GM19035 (cell line): ENCODE measurements around the gene SH3RF2.
"Not testable (repeated sequence)": the region's sequence is repeated elsewhere in the genome, so short reads cannot be mapped to it uniquely, and the experiment has no call there.

Experiments
- ATAC-seq: cut with Tn5 transposase; IDR thresholded peaks from one replicate; pipeline ENCODE4 v1.9.1; 2021; ENCODE audit not compliant: unreplicated experiment

Gene SH3RF2

DNA sequence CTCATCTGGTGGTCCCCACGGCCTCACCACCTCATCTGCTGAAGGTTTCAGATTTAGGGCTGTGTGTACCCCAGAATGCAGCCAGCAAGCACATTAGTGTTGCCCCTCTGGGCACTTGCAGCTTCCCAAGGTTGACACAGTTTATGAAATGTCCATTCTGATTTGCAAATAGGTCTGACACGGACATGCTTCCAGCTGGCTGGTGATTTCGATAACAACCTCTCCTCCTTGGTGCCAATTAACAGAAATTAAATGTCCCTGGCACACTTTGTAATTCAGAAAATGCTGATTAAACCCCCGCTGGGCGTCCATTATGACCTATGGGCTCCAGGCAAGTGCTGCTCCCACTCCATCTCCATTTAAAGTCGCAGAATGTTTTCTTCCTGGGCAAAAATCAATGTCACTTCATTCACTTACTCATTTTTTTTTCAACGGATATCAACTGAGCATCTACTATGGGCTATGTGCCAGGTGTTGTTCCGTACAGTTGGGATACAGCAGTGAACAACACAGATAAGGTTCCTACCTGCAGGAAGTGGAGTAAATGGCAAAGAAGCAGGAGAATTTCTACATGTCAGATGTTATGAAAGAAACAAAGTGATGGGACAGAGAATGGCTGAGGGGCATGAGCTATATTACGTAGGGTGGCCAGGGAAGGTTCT, 137.0 kb downstream of the SH3RF2 start:
- no peak for ATAC-seq

DNA sequence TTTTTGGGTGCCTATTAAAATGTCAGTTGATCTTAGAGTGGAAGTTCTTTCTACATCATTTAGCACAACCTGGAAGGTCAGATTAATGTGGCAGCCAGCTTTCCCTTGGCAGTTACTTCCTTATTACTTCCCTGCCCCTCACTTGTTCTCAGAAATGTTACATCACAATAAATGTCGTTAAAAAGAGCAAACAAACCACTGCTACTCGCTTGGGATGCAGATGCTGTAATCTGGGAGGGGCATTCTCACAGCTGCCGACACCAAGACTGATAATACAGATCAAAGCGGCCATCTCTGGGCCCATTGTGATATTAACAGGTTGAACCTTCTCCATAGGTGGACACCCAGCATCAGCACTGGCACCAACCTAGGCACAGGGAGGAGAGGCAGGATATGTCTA, 139.7 kb downstream of the SH3RF2 start:
- ATAC-seq, result no peak

DNA sequence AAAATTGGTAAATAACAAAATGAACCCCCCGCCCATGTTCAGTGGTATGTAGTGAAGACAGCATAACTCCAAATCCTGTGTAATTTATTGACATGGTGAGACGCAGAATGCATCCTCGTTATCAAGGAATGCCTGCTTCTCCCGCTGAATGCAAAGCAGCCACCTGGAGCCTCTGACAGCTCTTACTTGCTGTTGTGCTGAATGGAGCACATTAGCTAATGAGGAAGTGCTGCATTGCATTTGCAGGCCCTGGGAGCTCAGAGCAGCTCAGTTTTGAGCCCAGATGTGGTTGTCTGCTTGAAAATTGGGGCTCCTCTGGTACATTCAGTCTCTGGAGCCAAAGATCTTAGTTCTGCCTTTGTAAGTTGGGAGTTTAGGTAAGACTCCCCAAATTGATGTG, 140.1 kb downstream of the SH3RF2 start:
- ATAC-seq, result no peak

DNA sequence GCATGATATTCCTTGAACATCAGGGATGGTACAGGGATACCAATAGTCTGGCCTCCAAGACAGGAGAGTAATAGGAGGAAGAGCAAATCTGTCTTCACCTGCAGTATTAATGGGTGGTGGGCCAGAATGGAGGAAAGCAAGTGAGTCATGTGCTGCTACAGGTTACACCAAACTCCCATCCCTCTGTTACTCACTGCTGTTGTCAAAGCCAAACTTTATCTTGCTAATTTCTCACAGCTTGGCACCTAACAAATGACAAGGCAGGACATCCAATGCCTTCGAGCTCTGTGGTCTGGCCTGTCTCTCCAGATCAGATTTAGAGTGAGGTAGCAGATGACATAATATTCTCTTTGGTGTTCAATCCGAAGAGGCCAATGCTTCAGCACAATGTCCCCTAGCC, 142.2 kb downstream of the SH3RF2 start:
- no peak for ATAC-seq

DNA sequence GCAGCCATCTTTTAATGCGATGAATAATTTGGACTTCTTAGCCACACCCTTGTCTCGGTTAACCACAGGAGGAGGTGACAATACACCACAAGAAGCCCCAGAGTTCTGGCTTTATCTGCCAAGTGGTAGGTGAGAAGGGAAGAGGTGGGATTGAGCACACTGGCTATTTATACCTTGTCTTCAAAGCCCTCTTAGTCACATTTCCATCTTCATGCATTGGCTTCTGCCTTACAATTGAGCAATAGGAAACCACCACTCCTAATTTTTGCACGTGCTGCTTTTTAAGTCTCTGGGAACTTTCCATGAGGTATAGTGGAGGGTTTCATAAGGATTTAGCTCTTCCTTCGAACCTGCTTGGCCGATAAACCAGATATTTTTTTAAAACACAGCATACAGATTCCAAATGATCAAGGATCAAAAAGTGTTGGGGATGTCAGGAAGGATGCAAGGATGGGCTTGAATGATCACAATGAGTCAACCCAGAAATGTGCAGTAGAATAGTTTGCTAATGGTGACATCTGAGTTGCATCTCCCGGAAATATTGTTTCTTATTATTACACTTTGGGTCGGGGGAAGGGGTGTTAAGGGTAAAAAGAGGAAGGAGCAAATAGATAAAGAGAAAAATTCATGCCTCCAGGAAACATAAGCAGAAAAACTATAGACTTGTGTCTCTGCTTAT, 143.5 kb downstream of the SH3RF2 start:
- ATAC-seq, result no peak

DNA sequence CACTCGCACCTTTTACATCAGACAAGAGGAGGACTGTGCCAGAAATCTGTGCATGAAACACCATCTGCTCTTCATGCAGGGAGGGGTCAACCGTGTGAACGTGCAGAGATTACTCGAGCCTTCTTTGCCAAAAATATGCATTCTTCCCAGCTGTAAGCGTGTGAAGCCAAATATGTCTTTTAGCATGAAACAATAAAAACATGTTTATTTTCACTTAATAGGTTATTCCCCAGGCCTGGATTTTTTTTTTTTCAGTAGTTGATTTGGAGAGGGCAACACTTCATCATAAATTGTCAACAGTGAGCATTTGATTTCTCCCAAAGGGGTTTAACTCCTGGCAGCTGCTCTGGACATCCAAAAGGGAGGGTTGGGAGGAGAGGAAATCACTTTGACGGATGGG, 145.2 kb downstream of the SH3RF2 start:
- ATAC-seq, result no peak

DNA sequence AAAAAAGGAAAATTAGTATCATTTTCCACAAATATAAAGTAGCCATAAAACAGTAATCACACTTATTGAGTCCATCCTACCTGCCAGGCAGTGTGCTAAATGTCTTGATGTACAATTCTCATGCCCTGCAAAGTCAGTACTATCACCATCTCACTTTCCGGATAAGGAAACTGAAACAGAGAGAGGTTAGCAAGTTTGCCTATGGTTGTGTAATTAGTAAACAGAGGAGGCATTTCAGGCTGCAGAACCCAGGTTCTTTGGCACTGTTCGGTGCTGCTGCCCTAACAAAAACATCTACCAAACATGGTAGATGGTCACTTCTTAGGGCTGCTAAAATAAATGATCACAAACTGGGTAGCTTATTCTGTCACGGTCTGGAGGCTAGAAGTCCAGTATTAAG, 146.4 kb downstream of the SH3RF2 start:
- ATAC-seq, result peak; percentile 97

DNA sequence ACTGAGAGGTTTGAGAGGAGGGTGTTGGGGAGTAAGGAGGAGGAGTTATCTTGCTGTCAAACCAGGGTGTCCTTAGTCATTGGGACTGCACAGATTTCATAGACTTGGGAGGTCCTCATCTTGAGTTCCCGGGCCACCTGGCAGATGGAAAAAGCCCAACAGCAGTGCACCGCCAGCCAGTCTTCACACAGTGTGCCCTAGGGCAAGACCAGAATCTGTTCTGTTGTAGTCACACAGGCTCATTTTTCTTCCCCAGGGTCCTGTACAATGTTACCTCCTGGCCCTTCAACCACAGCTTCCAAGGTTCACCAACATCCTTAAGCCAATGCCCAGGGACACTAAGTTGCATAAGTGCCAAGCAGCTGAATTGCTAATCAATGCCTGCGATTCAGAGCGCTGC, 148.0 kb downstream of the SH3RF2 start:
- ATAC-seq, result no peak

DNA sequence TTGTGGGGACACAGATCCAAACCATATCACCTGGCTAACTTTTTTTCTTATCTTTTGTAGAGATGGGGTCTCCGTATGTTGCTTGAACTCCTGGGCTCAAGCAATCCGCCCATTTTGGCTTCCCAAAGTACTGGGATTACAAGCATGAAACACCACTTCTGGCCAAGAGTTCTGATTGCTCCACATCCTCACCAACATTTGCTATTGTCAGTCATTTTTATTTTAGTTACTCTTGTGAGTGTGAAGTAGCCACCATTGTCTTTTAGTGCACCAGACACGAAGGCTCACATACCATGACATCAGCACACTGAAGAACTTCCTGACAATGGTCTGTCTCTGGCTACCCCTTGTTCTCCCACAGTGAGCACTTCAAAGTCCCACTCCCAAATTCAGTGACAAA, 151.7 kb downstream of the SH3RF2 start:
- no peak for ATAC-seq

DNA sequence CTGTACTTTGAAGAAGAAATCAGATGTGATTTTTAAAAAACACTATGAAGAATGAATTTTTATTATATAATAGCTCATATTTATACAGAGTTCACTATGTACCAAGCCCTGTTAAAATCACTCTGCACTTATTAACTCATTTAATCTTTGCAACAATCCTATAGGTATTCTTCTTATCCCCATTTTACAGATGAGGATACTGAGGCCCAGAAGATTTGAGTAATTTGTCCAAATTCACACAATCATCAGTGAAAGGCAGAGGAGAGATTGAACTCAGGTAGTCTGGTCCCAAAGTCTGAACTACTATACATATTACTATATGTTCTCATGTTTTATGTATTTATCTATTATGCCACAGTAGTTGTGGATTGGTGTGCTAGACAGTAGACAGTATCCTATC, 152.9 kb downstream of the SH3RF2 start:
- no peak for ATAC-seq

DNA sequence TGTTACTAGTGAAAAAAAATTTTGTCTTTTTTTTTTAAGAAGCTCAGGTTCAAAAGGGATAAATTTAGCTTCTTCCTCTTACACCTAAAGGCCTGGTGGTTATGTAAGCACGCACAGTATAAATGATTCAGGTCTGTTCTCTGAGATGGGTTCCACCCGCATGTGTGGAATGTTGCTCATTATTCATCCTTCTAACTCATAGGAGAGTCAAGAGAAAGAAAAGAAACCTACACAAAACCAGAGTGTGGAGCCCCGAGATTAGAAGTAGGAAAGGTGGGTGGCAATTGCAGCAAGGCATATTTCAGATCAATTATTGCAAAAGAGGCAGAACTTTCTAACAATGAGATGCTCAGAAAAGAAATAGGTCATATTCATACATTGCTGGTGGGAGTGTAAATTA, 155.5 kb downstream of the SH3RF2 start:
- no peak for ATAC-seq

DNA sequence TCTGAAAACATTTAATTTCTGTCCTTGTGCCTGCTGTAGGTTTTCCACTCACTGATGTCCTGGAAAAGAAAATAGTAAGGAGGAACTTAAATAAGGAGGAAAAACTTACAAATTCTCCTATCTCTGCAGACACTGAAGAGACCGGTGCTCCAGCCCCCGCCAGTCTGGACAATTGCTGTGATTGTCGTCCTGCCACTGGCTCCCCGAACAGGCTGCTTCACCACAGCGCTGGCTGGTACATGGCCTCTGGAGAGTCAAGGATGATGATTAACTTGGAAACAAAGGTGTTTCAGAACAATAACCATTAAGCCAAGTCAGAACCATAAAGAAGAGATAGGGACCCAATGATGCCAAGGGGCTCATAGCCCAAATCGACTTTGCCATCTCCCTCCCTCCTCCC, 161.7 kb downstream of the SH3RF2 start:
- no peak for ATAC-seq

DNA sequence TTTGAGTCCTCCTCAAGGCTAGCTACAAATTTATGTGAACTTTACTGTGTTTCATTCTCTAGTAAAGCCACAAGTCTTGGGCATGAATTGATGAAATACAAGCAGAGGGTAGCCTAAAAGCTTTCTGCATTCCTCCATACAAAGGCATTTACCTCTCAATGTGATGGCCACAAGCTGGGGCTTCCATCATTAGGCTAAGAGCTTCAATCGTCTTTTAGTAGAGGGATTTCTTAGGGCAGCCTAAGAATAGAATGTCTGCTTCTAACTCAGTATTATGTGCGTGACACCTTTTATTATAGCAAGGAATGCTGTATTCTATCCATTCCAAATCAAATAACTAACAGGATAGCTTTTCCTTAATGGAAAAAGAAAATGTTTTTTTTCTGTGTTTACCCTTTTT, 165.3 kb downstream of the SH3RF2 start:
- no peak for ATAC-seq

DNA sequence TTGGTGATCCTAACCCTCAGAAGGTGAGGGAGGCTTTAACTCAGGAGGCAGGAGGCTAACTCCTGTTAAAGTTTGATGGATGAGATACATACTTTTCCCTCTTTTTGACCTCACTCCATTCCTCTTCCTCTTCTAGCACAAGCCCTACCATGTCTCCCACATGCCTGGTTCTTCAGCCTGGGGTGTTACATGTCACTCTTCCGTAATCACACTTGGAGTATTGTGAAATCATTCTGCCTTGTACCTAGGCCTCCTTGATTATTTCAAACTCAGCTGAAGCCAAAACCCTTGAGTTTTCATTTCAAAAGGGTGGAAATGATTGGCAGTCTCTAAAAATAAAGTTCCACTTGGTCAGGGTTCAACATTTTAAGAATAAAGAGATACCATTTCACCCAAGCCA, 167.2 kb downstream of the SH3RF2 start:
- ATAC-seq, result no peak

DNA sequence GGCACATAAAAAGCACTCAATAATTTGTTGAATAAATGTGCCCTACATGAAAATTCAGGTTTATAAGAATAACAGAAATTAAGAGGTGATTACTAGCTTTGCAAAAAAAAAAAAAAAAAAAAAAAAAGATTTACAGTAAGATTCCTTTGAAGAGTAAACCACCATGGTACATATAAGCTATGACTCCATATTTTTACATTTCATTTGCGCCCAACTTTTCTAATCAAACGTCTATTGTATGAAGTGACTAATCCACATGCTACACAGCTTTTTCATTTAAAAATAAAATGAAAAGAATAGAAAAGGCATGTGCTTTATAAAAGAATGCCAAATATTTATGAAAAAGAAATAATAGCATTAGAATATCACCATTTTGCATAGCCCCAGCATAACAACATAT, 169.1 kb downstream of the SH3RF2 start, which contains the start of gene PLAC8L1:
Gene PLAC8L1 (minus strand): TSS at position 101 of the 400 bp plus-strand sequence. CDS start 1,266 bp downstream, outside the sequence.
- ATAC-seq, result no peak

DNA sequence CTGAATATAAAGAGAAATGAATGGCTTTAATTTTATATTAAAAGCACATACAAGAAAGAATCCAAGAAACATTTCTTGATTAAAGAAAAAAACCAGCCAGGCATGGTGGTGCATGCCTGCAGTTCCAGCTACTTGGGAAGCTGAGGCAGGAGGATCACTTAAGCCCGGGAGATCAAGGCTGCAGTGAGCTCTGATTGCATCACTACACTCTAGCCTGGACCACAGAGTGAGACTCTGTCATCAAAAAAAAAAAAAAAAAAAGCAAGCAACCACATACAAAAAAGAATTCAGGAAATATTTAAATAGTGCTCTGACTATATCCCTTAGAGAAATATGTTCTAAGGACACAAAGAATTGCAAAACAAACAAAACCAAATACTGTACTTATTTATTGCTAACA, 171.5 kb downstream of the SH3RF2 start:
- ATAC-seq, result no peak

DNA sequence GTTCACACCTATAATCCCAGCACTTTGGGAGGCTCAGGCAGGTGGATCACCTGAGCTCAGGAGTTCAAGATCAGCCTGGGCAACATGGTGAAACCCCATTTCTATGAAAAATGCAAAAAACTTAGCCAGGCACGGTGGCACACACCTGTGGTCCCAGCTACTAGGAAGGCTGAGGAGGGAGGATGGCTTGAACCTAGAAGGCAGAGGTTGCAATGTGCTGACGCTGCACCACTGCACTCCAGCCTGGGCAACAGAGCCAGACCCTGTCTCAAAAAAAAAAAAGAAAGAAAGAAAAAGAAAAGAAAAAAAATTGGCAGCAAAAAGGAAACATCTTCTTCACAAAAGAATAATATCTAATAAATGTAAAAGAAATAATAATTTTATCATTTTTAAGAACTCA, 172.5 kb downstream of the SH3RF2 start:
- not testable (repeated sequence) for ATAC-seq

DNA sequence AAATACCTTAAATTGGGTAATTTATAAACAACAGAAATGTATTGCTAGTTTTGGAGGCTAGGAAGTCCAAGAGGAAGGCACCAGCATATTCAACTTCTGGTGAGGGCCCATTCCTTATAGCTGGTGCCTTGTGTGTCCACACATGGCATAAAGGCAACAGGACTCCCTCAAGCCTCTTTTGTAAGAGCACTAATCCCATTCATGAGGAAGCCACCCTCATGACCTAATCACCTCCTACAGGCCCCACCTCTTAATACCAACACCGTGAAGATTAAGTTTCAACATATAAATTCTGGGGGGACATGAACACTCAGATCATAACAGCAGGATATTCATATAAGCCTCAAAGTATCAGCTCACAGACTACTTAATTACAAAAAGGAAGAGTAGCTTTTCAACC, 173.0 kb downstream of the SH3RF2 start:
- no peak for ATAC-seq

DNA sequence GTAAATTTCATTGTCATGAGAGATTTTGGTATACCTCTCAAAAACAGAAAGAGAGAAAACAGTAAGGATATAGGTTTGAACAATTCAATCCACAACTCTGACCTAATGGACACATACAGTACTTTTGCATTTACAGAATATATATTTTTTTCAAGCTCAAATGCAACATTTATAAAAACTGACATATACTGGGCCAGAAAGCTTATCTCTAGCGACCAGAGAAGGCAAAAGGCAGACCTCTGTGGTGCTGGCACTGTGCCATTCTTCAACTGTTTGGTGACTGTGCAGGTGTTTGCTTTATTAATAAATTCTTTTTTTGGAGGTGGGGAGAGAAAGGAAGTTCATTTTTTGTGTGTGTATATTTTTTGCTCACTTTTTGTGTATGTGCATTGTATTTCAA, 175.0 kb downstream of the SH3RF2 start:
- ATAC-seq, result no peak

DNA sequence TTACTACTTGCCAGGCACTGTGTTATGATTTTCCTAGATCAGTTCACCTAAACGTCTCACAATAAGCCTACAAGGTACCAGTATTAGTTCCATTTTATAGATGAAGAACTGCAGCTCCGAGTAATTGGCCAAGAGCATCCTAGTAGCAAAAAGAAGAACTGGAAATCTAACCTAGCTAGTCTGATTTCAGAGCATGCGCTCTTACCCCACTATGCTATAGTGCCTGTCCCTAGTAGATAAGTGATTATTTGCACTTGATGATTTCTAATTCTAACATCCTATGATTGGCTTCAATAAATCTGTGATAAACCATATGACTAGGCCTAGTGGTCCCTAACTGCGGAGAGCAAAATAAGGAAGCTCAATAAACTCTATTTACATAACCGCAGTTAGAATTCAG, 176.1 kb downstream of the SH3RF2 start:
- no peak for ATAC-seq
